ENCODE results near the gene LHFPL4. TPM values are rescaled to one million over a fixed set of nuclear protein-coding genes. Genes with fewer than 3 reads are reported as not detected.
"Not testable (repeated sequence)": the region's sequence is repeated elsewhere in the genome, so short reads cannot be mapped to it uniquely, and the experiment has no call there.

The LHFPL4 gene
- total RNA-seq, result not detected in 2 replicates

GRCh38 chr3:9553021-9553947, at the start of gene LHFPL4:
LHFPL4 (minus strand) TSS chr3:9553822; CDS start chr3:9552679, 1,143 bp downstream.
- DNase-seq (ENCODE audit: low read depth, low spot score), result no peak

- DNase-seq (ENCODE audit: low read depth, low spot score), result no peak
These were observed 49.0 kb upstream of the LHFPL4 start for GRCh38 chr3:9602620-9603019.

DNA sequence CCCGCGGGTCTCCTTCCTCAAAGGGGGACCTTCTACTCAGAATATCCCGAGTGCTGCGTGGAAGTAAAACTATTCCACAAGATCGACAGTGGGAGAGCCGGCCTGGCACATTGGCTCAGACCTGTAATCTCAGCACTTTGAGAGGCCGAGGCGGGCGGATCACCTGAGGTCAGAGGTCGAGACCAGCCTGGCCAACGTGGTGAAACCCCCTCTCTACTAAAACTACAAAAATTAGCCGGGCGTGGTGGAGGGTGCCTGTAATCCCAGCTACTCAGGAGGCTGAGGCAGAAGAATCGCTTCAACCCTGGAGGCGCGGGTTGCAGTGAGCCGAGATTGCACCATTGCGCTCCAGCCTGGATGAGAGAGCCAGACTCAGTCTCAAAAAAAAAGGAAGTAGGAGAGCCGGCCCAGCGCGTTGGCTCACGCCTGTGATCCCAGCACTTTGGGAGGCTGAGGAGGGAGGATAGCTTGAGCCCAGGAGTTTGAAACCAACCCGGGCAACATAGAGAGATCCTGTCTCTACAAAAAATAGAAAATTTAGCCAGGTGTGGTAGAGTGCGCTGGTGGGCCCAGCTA, 47.5 kb upstream of the LHFPL4 start:
- DNase-seq (ENCODE audit: low read depth, low spot score), result not testable (repeated sequence)

DNA sequence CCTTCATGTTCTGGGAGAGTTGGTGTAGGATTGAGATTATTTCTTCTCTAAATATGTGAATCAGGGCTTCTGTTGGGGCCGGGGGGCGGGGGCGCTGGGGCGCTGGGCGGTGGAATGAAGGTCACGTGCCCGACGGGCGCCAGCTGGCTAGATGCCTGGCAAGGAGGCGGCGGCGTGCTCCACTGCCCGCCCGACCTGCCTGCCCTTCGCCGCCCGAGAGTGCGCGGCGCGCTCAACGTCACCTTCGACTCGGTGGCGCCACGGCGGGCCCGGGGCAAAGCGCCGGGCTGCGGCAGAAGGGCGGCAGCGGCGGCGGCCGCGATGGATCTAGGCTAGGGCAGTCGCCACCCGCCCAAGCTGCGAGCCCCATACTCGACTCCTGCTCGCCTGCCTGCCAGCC, 47.0 kb upstream of the LHFPL4 start:
- DNase-seq (ENCODE audit: low read depth, low spot score), result no peak

GRCh38 chr3:9598783-9599387, 45.3 kb upstream of the LHFPL4 start:
- no peak for DNase-seq (ENCODE audit: low read depth, low spot score)

- DNase-seq (ENCODE audit: low read depth, low spot score), result no peak
These were observed 42.3 kb upstream of the LHFPL4 start for GRCh38 chr3:9595877-9596276.

- DNase-seq (ENCODE audit: low read depth, low spot score), result not testable (repeated sequence)
These were observed 38.2 kb upstream of the LHFPL4 start for GRCh38 chr3:9591781-9592180.

DNA sequence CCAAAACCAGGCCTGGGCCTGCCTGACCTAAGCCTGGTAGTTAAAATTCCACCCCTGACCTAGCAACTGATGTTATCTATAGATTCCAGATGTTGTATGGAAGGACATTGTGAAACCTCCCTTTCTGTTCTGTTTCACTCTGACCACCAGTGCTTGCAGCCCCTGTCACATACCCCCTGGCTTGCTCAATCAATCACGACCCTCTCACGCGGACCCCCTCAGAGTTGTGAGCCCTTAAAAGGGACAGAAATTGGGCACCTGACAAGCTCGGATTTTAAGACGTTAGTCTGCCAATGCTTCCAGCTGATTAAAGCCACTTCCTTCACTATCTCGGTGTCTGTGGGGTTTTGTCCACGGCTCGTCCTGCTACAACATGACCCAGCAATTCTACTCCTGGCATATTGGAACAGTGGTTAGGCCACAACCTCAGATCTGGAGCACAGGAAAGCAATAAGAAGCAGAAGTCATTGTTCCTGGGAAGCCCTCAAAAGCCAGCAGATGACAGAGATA, 36.7 kb upstream of the LHFPL4 start:
- no peak for DNase-seq (ENCODE audit: low read depth, low spot score)

DNA sequence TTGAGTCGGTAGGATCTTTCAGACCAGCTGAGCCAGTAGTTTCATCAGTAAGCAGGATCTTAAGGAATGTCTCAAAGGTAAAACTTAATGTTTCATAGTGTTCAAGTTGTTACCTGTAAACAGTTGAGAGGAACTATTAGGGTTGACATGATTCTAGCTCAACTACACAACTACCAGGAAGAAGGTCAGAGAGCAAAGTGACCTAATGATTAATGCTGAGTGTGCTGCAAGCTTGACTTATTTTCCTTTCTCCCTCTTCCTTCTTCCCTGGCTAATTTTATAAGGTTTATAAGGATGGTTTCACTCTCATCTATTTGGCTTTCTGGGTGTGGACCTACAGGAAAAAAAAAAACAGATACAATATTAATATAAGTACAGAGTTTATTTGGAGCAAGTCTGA, 30.2 kb upstream of the LHFPL4 start:
- DNase-seq (ENCODE audit: low read depth, low spot score), result no peak

- DNase-seq (ENCODE audit: low read depth, low spot score), result no peak
These were observed 29.7 kb upstream of the LHFPL4 start for GRCh38 chr3:9583371-9583770.

DNA sequence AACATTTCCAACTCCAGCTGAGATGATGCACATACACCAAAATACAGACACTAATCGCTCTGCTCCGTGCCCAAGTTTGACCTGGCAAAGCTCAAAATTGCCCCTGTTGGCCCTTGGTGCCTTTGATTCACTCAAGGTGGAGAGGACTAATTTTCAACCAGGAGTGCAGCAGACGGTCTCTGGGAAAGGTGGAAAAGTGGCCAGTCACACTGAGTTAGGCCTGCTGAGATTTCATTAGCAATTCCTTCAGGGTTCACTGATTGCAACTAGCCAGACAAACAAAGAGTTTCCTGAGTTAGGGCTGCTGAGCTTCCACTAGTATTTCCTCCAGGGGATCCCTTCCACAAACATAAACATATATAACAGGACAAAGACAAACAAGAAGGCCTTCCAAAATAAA, 28.7 kb upstream of the LHFPL4 start:
- DNase-seq (ENCODE audit: low read depth, low spot score), result no peak

- DNase-seq (ENCODE audit: low read depth, low spot score), result no peak
These were observed 28.1 kb upstream of the LHFPL4 start for GRCh38 chr3:9581742-9582141.

GRCh38 chr3:9569054-9569453, 15.4 kb upstream of the LHFPL4 start:
- DNase-seq (ENCODE audit: low read depth, low spot score), result no peak

- no peak for DNase-seq (ENCODE audit: low read depth, low spot score)
These were observed 11.7 kb upstream of the LHFPL4 start for GRCh38 chr3:9565316-9565715.

- no peak for DNase-seq (ENCODE audit: low read depth, low spot score)
These were observed 10.2 kb upstream of the LHFPL4 start for GRCh38 chr3:9563851-9564250.

DNA sequence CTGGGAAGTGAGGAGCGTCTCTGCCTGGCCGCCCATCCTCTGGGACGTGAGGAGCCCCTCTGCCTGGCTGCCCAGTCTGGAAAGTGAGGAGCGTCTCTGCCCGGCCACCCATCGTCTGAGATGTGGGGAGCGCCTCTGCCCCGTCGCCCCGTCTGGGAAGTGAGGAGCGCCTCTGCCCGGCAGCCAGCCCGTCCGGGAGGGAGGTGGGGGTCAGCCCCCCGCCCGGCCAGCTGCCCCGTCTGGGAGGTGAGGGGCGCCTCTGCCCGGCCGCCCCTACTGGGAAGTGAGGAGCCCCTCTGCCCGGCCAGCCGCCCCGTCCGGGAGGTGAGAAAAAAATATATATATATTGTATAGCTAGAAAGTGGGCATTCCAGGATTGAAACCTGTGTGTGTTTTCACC, 6.4 kb upstream of the LHFPL4 start:
- DNase-seq (ENCODE audit: low read depth, low spot score), result not testable (repeated sequence)

- DNase-seq (ENCODE audit: low read depth, low spot score), result no peak
These were observed 409 bp upstream of the LHFPL4 start for GRCh38 chr3:9553948-9554513.

DNA sequence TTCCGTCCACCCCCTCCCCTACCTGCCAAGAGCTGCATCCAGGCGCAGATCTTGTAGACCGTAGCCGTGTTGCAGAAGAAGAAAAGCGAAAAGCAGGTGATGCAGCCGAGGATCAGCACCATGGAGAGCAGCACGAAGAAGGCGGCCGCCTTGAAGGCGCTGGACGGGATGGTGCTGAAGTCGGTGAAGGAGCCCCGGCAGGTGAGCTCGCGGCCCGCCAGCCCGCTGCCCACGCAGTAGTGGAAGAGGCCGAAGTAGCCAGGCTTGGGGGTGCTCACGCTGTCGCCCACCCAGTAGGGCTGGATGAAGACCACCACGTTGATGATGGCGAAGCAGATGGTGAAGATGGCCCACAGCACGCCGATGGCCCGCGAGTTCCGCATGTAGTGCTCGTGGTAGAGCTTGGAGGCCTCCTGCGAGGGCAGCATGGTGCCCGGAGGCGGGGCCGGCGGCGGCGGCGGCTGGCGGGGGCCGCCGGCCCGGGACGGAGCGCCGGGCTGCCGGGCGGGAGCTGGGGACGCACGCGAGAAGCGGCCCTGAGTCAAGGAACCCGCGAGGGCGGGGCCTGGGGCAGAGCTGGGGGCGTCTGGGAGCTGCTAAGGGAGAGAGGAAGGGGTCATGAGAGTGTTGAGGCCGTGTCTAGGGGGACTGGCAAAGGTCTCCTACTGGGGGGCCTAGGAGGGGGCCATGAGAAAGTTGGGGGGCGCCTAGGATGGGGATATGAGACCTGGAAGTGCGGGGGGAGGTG, 1.2 kb downstream of the LHFPL4 start:
- DNase-seq (ENCODE audit: low read depth, low spot score), result no peak

GRCh38 chr3:9550999-9551398, 2.6 kb downstream of the LHFPL4 start:
- DNase-seq (ENCODE audit: low read depth, low spot score), result no peak

- DNase-seq (ENCODE audit: low read depth, low spot score), result no peak
These were observed 4.0 kb downstream of the LHFPL4 start for GRCh38 chr3:9549600-9549999.

- DNase-seq (ENCODE audit: low read depth, low spot score), result no peak
These were observed 4.6 kb downstream of the LHFPL4 start for GRCh38 chr3:9548991-9549390.
